HG02840 (cell line): ENCODE results near the gene SDK2.

ENCODE experiments used
- ATAC-seq: cut with Tn5 transposase; IDR thresholded peaks from one replicate; pipeline ENCODE4 v1.9.1; 2021; ENCODE audit warnings: mild to moderate bottlenecking, moderate library complexity, moderate number of reproducible peaks; ENCODE audit not compliant: unreplicated experiment, low FRiP score

The SDK2 gene

GRCh38 chr17:73589363-73589980, 54.8 kb downstream of the SDK2 start:
- no peak for ATAC-seq

- no peak for ATAC-seq
These were observed 55.4 kb downstream of the SDK2 start for GRCh38 chr17:73588891-73589290.

GRCh38 chr17:73588301-73588846, 55.9 kb downstream of the SDK2 start:
- no peak for ATAC-seq

GRCh38 chr17:73586921-73587602, 57.2 kb downstream of the SDK2 start:
- no peak for ATAC-seq

GRCh38 chr17:73586275-73586832, 57.9 kb downstream of the SDK2 start:
- no peak for ATAC-seq

GRCh38 chr17:73585583-73585982, 58.7 kb downstream of the SDK2 start:
- ATAC-seq, result no peak

GRCh38 chr17:73584987-73585386, 59.3 kb downstream of the SDK2 start:
- ATAC-seq, result no peak

GRCh38 chr17:73584049-73584448, 60.2 kb downstream of the SDK2 start:
- ATAC-seq, result no peak

GRCh38 chr17:73582821-73583220, 61.4 kb downstream of the SDK2 start:
- ATAC-seq, result no peak

- no peak for ATAC-seq
These were observed 61.9 kb downstream of the SDK2 start for GRCh38 chr17:73582359-73582758.

GRCh38 chr17:73581379-73581778, 62.9 kb downstream of the SDK2 start:
- ATAC-seq, result no peak

GRCh38 chr17:73580073-73580710, 64.1 kb downstream of the SDK2 start:
- no peak for ATAC-seq

GRCh38 chr17:73576556-73577098, 67.6 kb downstream of the SDK2 start:
- ATAC-seq, result no peak

GRCh38 chr17:73575470-73576221, 68.6 kb downstream of the SDK2 start:
- no peak for ATAC-seq

GRCh38 chr17:73571511-73572130, 72.6 kb downstream of the SDK2 start:
- no peak for ATAC-seq

GRCh38 chr17:73569762-73570319, 74.4 kb downstream of the SDK2 start:
- no peak for ATAC-seq

- no peak for ATAC-seq
These were observed 75.3 kb downstream of the SDK2 start for GRCh38 chr17:73568934-73569333.

- ATAC-seq, result no peak
These were observed 77.1 kb downstream of the SDK2 start for GRCh38 chr17:73566905-73567782.

- ATAC-seq, result no peak
These were observed 79.4 kb downstream of the SDK2 start for GRCh38 chr17:73564843-73565242.
